ENCODE data around the gene PPP1R12B.
"Not testable (repeated sequence)": the region's sequence is repeated elsewhere in the genome, so short reads cannot be mapped to it uniquely, and the experiment has no call there.

The PPP1R12B gene

DNA sequence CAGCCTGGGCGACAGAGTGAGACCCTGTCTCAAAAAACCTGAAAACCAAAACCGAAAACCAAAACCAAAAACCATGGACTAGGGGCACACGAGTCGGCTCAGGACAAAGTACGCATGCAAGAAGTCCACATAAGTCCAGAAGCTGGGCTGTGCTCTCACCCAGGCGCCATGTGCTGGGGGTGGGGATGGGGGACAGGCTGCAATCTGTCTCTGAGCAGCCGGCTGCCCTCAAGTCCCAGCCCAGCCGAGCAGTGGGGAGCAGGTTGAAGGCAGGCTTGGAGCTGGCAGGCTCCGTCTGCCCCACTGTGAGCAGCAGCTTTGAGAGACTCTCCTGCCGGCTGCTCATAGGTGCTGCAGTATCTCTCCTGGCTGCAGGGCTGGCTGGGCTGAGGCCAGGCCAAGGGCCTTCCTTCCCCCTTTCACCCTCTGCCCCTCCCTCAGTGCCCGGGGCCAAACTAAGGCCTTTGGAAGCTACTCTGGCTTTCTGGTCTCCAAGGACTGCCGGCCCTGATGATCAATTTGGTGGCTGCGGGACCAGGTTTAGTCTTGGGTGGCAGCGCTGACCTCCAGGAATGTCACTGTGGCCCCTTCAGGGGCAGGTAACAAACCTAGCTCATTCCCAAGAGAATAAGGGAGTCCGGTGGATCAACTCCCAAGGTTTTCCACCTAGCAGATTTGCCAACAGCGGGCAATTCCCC is 289.0 kb downstream of the PPP1R12B start:
- WGBS, 2 experiments (ENCODE audit: insufficient coverage in 2 of 2): 75 to 78% methylated on average over 10 to 13 of the region's 16 CpGs
- H3K9me3 ChIP-seq (ENCODE audit: control insufficient read depth, low read length); H3K4me3 ChIP-seq (ENCODE audit: extremely low read depth, insufficient read depth, low read length, poor library complexity, severe bottlenecking); H3K27ac ChIP-seq (ENCODE audit: low read depth, low read length, severe bottlenecking); H3K4me1 ChIP-seq (ENCODE audit: control insufficient read depth, insufficient read depth, low read length, poor library complexity, severe bottlenecking); H3K36me3 ChIP-seq (ENCODE audit: control insufficient read depth, insufficient read depth, low read length): not testable (repeated sequence)

DNA sequence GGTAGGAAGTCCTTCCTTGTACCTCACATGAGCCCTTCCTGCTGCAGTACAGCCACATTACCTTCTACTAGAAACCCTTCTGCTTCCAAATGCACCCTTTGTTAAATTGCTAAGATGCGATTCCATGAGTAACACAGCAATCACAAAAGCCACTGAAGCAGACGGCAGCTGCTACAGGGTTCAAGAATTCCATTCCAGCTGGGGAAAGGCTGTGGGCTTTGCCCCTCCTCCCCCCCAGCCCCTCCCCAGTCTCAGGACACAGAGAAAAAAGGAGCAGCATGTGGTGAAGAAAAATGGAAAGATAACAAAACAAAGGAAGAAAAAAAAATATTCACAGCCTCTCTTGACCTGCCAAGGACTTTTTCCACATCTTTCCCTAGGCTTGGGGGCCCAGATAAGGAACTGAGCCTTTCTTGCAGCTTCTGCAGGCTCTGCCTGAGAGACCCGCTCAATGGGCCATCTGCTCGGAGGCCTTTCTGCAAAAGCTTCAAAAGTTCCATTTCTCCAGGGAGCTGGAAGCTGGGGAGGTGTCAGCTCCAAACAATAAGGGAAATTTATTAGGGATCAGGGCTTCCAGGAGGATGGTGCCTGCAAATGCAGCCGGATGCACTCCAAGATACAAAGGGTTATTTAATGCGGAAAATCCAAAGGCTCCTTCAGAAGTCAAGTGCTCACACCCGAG is 289.7 kb downstream of the PPP1R12B start:
- H3K36me3 ChIP-seq (ENCODE audit: control insufficient read depth, insufficient read depth, low read length): no peaks in the 10 kb centered on the region
- peaks cover 9% of the 10 kb centered on the region for H3K4me1 ChIP-seq (ENCODE audit: control insufficient read depth, insufficient read depth, low read length, poor library complexity, severe bottlenecking)
- no peak overlapping the region for H3K4me3 ChIP-seq (ENCODE audit: extremely low read depth, insufficient read depth, low read length, poor library complexity, severe bottlenecking)
- WGBS, 2 experiments (ENCODE audit: insufficient coverage in 2 of 2): 43 to 48% methylated on average over 5 to 6 of the region's 7 CpGs
- H3K9me3 ChIP-seq (ENCODE audit: control insufficient read depth, low read length): no peaks in the 10 kb centered on the region
- H3K27ac ChIP-seq (ENCODE audit: low read depth, low read length, severe bottlenecking): no peak overlapping the region

GRCh38 chr1:202638701-202639305 is 290.3 kb downstream of the PPP1R12B start:
- H3K36me3 ChIP-seq (ENCODE audit: control insufficient read depth, insufficient read depth, low read length); H3K27ac ChIP-seq (ENCODE audit: low read depth, low read length, severe bottlenecking): not testable (repeated sequence)
- 45 to 59% methylated on average over 8 of the region's 9 CpGs for whole genome bisulfite sequencing, 2 experiments (ENCODE audit: insufficient coverage in 2 of 2)

DNA sequence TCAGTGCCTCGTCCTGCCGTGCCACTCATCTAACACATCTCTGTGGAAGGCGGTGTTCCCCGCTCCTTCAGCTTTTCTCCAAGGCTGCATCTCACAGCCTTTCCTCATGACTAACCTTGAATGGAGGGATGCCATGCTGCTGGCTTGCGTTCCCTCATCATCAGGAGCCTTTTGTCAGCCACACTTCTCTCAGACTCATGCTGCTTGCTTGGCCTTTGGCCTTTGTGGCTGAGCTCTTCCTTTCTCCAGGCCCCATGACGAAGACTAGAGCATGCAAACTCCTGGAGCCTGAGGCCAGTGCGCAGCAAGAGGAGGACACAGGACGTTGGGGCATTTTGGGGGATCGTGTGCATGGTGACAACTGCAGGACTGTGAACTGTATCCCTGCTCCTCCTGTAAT is 291.0 kb downstream of the PPP1R12B start:
- H3K9me3 ChIP-seq (ENCODE audit: control insufficient read depth, low read length): no peaks in the 10 kb centered on the region
- H3K27ac ChIP-seq (ENCODE audit: low read depth, low read length, severe bottlenecking): no peak overlapping the region
- H3K36me3 ChIP-seq (ENCODE audit: control insufficient read depth, insufficient read depth, low read length): no peaks in the 10 kb centered on the region
- 82 to 90% methylated on average over 8 to 9 of the region's 9 CpGs for WGBS, 2 experiments (ENCODE audit: insufficient coverage in 2 of 2)
- peaks cover 9% of the 10 kb centered on the region for H3K4me1 ChIP-seq (ENCODE audit: control insufficient read depth, insufficient read depth, low read length, poor library complexity, severe bottlenecking)
- no peak overlapping the region for H3K4me3 ChIP-seq (ENCODE audit: extremely low read depth, insufficient read depth, low read length, poor library complexity, severe bottlenecking)

More at GRCh38 chr1:202638701-202639305, 290.3 kb downstream of the PPP1R12B start:
- H3K4me3 ChIP-seq (ENCODE audit: extremely low read depth, insufficient read depth, low read length, poor library complexity, severe bottlenecking); H3K9me3 ChIP-seq (ENCODE audit: control insufficient read depth, low read length); H3K4me1 ChIP-seq (ENCODE audit: control insufficient read depth, insufficient read depth, low read length, poor library complexity, severe bottlenecking): not testable (repeated sequence)

DNA sequence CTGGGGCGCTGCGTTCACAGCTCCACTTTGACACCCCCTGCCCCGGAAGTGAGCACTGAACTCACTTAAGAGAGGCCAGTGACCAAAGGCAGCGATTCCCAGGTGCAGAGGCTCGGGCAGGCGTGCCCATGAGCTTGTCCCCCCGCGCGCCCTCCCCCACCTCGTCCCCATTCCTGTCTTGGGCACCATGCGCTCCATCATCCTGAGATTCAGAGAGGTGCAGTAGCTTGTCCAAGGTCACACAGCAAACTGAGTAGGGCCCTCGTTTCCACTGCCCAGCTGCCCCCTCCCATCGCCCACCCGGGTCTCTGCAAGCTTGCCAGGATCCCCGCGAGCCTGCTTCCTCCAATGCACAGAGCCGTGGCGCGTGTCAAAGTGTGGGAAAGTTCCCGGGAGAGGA is 293.7 kb downstream of the PPP1R12B start:
- H3K4me3 ChIP-seq (ENCODE audit: extremely low read depth, insufficient read depth, low read length, poor library complexity, severe bottlenecking): no peak overlapping the region
- H3K4me1 ChIP-seq (ENCODE audit: control insufficient read depth, insufficient read depth, low read length, poor library complexity, severe bottlenecking): peaks cover 9% of the 10 kb centered on the region
- no peaks in the 10 kb centered on the region for H3K9me3 ChIP-seq (ENCODE audit: control insufficient read depth, low read length)
- H3K36me3 ChIP-seq (ENCODE audit: control insufficient read depth, insufficient read depth, low read length): no peaks in the 10 kb centered on the region
- H3K27ac ChIP-seq (ENCODE audit: low read depth, low read length, severe bottlenecking): no peak overlapping the region
- WGBS, 2 experiments (ENCODE audit: insufficient coverage in 2 of 2): 30 to 40% methylated on average over 13 to 20 of the region's 20 CpGs

All from mesodermal cell (in vitro differentiated cells).